ENCODE results near the gene WDR31.
"Not testable (repeated sequence)": the region's sequence is repeated elsewhere in the genome, so short reads cannot be mapped to it uniquely, and the experiment has no call there.

Gene WDR31

DNA sequence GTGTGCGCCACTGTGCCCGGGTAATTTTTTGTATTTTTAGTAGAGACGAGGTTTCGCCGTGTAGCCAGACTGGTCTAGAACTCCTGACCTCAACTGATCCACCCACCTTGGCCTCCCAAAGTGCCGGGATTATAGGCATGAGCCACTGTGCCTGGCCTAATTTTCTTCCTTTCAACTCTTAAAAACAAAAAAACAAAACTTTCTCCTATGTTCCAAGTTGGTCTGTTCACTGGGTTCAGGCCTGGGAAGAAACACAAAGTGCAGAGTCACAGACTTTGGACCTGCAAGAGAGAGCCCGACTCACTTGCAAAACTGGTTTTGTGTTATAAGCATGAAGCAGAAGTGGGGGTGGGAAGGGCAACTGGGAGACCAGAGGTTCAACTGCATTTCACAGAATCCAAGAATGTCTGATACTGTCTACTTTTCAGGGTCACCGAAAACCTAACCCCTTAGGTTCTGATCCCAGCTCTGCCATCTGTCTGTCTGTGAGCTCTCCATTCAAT lies 41.9 kb upstream of the WDR31 start:
- TF ChIP-seq TARDBP (IDR thresholded peaks at IDR 0.05) (no peak), ARNT (IDR thresholded peaks at IDR 0.05) (no peak), SP1 (IDR thresholded peaks at IDR 0.05) (no peak), L3MBTL2 (conservative IDR thresholded peaks at IDR 0.05) (no peak), CTBP1 (IDR thresholded peaks at IDR 0.05; ENCODE audit: borderline replicate concordance) (no peak), FOXA1 (IDR thresholded peaks at IDR 0.05) (no peak), HDGF (IDR thresholded peaks at IDR 0.05; ENCODE audit: borderline replicate concordance) (no peak), ZNF384 (IDR thresholded peaks at IDR 0.05) (no peak), FOXK2 (IDR thresholded peaks at IDR 0.05) (no peak), SUZ12 (IDR thresholded peaks at IDR 0.05) (no peak)
- TF ChIP-seq, protein P1, sequence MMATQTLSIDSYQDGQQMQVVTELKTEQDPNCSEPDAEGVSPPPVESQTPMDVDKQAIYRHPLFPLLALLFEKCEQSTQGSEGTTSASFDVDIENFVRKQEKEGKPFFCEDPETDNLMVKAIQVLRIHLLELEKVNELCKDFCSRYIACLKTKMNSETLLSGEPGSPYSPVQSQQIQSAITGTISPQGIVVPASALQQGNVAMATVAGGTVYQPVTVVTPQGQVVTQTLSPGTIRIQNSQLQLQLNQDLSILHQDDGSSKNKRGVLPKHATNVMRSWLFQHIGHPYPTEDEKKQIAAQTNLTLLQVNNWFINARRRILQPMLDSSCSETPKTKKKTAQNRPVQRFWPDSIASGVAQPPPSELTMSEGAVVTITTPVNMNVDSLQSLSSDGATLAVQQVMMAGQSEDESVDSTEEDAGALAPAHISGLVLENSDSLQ (IDR thresholded peaks at IDR 0.05), result no peak
- CTCF ChIA-PET, result no interaction called here

DNA sequence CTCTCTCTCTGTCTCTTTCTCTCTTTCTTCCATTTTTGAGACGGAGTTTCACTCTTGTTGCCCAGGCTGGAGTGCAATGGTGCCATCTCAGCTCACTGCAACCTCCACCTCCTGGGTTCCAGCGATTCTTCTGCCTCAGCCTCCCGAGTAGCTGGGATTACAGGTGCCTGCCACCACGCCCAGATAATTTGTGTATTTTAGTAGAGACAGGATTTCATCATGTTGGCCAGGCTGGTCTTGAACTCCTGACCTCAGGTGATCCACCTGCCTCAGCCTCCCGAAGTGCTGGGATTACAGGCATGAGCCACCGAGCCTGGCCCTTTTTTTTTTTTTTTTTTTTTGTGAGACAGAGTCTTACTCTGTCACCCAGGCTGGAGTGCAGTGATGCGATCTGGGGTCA lies 41.4 kb upstream of the WDR31 start:
- POLR2A ChIA-PET; CTCF ChIA-PET; DNase-seq (ENCODE audit: extremely low spot score): not testable (repeated sequence)

More for the DNA sequence above, 41.9 kb upstream of the WDR31 start:
- no peak for DNase-seq (ENCODE audit: extremely low spot score)
- POLR2A ChIA-PET, result interaction anchor here (1.0 kb wide), 1 partner anchor 42 kb away, joined by 3 read pairs; the partner anchor contains the start of gene WDR31

DNA sequence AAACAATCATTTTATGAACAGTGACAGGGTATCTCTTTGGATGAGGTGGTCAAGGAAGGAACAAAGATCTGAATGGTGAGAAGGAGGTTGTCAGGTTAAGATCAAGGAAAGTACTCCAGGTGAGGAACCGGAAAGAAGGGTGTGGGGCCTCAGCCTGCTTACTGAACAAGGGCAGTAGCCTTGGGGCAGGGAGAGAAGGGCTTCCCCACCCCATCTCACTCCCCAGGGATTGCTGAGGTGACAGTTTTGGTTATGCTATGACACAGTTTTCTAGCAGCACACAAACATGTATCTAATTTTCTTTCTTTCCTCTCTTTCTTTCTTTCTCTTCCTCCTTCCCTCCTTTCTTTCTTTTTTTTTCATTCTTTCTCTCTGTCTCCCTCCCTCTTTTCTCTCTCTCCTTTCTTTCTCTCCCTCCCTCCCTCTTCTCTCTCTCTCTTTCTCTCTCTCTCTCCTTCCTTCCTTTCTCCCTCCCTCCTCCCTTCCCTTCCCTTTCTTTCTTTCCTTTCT lies 40.8 kb upstream of the WDR31 start:
- POLR2A ChIA-PET, result no interaction called here
- no peak for DNase-seq (ENCODE audit: extremely low spot score)
- TF ChIP-seq ARNT (IDR thresholded peaks at IDR 0.05), result no peak
- TF ChIP-seq L3MBTL2 (conservative IDR thresholded peaks at IDR 0.05), result no peak
- TF ChIP-seq HDGF (IDR thresholded peaks at IDR 0.05; ENCODE audit: borderline replicate concordance), result no peak
- TF ChIP-seq ZNF384 (IDR thresholded peaks at IDR 0.05), result no peak
- TF ChIP-seq CTBP1 (IDR thresholded peaks at IDR 0.05; ENCODE audit: borderline replicate concordance), result no peak
- TF ChIP-seq, protein P1 (IDR thresholded peaks at IDR 0.05), result no peak
- no peak for TF ChIP-seq NFRKB (IDR thresholded peaks at IDR 0.05)
- TF ChIP-seq FOXA1 (IDR thresholded peaks at IDR 0.05), result no peak
- no peak for TF ChIP-seq BHLHE40 (IDR thresholded peaks at IDR 0.05; ENCODE audit: borderline replicate concordance)
- TF ChIP-seq TARDBP (IDR thresholded peaks at IDR 0.05), result no peak
- no peak for TF ChIP-seq SUZ12 (IDR thresholded peaks at IDR 0.05)
- TF ChIP-seq ELF4 (IDR thresholded peaks at IDR 0.05), result no peak
- TF ChIP-seq SP1 (IDR thresholded peaks at IDR 0.05), result no peak
- CTCF ChIA-PET, result no interaction called here

DNA sequence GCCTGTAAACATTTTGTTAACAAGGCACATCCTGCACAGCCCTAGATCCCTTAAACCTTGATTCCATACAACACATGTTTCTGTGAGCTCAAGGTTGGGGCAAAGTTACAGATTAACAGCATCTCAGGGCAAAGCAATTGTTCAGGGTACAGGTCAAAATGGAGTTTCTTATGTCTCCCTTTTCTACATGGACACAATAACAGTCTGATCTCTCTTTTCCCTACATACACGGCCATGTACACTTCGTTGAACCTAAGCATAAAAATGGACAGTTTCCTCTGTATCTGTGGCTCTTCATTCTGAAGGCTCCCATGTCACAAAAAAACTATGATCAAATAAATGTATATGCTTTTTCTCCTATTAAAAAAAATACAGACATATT lies 39.7 kb upstream of the WDR31 start:
- DNase-seq (ENCODE audit: extremely low spot score); CTCF ChIA-PET; POLR2A ChIA-PET: not testable (repeated sequence)

DNA sequence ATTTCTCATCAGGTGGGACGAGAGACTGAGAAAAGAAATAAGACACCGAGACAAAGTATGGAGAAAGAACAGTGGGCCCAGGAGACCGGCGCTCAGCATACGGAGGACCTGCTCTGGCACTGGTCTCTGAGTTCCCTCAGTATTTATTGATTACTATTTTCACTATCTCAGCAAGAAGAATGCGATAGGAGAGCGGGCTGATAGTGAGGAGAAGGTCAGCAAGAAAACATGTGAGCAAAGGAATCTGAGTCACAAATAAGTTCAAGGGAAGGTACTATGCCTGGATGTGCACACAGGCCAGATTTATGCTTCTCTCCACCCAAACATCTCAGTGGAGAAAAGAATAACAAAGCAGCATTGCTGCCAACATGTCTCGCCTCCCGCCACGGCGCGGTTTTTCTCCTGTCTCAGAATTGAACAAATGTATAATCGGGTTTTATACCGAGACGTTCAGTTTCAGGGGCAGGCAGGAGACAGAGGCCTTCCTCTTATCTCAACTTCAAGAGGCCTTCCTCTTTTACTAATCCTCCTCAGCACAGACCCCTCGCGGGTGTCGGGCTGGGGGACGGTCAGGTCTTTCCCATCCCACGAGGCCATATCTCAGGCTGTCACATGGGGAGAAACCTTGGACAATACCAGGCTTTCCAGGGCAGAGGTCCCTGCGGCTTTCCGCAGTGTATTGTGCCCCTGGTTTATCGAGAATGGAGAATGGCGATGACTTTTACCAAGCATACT lies 39.2 kb upstream of the WDR31 start:
- POLR2A ChIA-PET; DNase-seq (ENCODE audit: extremely low spot score); CTCF ChIA-PET: not testable (repeated sequence)

DNA sequence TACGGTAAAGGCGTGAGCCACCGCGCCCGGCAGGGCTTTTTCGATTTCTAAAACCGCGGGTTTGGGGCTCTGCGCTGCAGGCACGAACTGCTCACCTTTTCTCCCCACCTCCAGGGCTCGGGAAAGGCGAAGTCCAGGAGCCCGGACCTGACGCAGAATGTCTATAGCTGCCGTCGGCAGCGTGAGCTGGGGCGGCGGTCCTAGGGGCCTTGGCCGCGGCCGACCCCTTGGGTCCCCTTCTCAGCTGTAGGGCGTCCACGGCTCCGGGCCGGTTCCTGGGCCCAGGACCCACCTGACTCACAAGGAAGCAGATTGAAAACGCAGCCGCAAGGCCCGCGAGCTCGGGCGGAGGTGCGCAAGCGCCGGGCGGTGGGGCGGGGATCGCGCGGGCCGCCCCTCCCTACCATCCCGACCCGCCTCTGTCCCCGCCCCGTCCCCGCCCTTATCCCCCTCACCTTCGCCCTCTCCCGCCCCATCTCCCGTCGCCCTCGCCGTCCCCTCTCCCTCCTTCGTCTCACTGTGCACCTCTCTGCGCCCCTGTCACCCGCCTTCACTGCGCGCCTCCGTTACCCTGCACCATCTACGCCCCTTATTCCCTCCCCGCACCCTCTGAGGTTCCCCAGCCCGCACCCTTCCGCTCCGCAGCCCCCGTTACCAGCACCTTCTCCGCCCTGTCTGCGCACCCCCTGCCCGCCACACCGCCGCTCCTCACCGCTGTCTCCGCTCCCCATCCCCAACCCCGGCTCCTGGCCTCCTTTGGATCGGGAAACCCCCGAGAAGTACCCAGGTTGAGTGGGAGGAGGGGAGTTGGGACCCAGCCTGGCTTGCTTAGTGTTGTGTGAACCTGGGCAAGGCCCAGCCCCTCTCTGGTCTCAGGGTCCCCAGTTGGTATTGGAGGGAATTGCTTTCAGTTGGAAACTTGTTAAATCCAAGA lies 36.8 kb upstream of the WDR31 start, which contains the start of gene HDHD3:
HDHD3 (minus strand) TSS at position 353 of the 934 bp plus-strand sequence. CDS start 2,632 bp downstream, outside the sequence.
- ChIA-PET POLR2A (interaction anchor here (0.6 to 1.2 kb wide), 11 partner anchors 10 to 65 kb away, joined by 3 to 10 read pairs (median 3); partner anchors contain the start of genes ALAD, C9orf43, POLE3 and WDR31), CTCF (no interaction called here)
- TF ChIP-seq FOXA1 (IDR thresholded peaks at IDR 0.05) (no peak), FOXM1 (IDR thresholded peaks at IDR 0.05; ENCODE audit: borderline replicate concordance) (no peak), HDGF (IDR thresholded peaks at IDR 0.05; ENCODE audit: borderline replicate concordance) (no peak), L3MBTL2 (conservative IDR thresholded peaks at IDR 0.05) (peak; percentile 52; the same call in 1 of the 2 replicates)
- DNase-seq (ENCODE audit: extremely low spot score), result peak; percentile 94
